ENCODE data around the gene PRMT9.
A peak's percentile ranks its signal among the peaks of the same experiment; 100 is the strongest.

Gene PRMT9

GRCh38 chr4:147617841-147618691 is 65.9 kb downstream of the PRMT9 start:
- DNase-seq: no peak

GRCh38 chr4:147617173-147617840 is 66.7 kb downstream of the PRMT9 start, which contains the start of gene TMEM184C:
TMEM184C (plus strand) TSS chr4:147617397; CDS start chr4:147617957, 560 bp downstream.
- DNase-seq: peak; percentile 94

GRCh38 chr4:147616849-147617172 is 67.2 kb downstream of the PRMT9 start:
- no peak for DNase-seq

GRCh38 chr4:147610686-147611085 is 73.3 kb downstream of the PRMT9 start:
- no peak for DNase-seq

GRCh38 chr4:147607471-147607870 is 76.5 kb downstream of the PRMT9 start:
- DNase-seq: no peak

GRCh38 chr4:147605499-147605898 is 78.5 kb downstream of the PRMT9 start:
- no peak for DNase-seq

GRCh38 chr4:147599769-147600168 is 84.2 kb downstream of the PRMT9 start:
- no peak for DNase-seq

- no peak for DNase-seq
Measured at GRCh38 chr4:147599206-147599605, 84.8 kb downstream of the PRMT9 start.

GRCh38 chr4:147597561-147597960 is 86.4 kb downstream of the PRMT9 start:
- DNase-seq: no peak

GRCh38 chr4:147596981-147597380 is 87.0 kb downstream of the PRMT9 start:
- no peak for DNase-seq

GRCh38 chr4:147596377-147596776 is 87.6 kb downstream of the PRMT9 start:
- DNase-seq: no peak

- no peak for DNase-seq
Measured at GRCh38 chr4:147594578-147594977, 89.4 kb downstream of the PRMT9 start.

- no peak for DNase-seq
Measured at GRCh38 chr4:147594107-147594506, 89.9 kb downstream of the PRMT9 start.

GRCh38 chr4:147591106-147591505 is 92.9 kb downstream of the PRMT9 start:
- no peak for DNase-seq

GRCh38 chr4:147590249-147590920 is 93.6 kb downstream of the PRMT9 start:
- no peak for DNase-seq

- no peak for DNase-seq
Measured at GRCh38 chr4:147589586-147589985, 94.4 kb downstream of the PRMT9 start.

Measured in NCI-H526 treated with DMSO at 0.1 percent for 48 hours (cell line).